Skeletal muscle cell (primary cell): ENCODE measurements around the gene RAET1E.
"Not testable (repeated sequence)": the region's sequence is repeated elsewhere in the genome, so short reads cannot be mapped to it uniquely, and the experiment has no call there.

Experiments
- DNase-seq: peaks from one replicate; pipeline ENCODE4 v3.0.0-alpha.2; 2010; ENCODE audit warnings: low read depth
- H3K4me3 ChIP-seq: 2 replicates; pipeline ENCODE4 v1.5.1; 2011; ENCODE audit warnings: low read depth, mild to moderate bottlenecking, control low read depth, low read length, moderate library complexity

RAET1E gene

GRCh38 chr6:149933036-149933435 is 35.1 kb upstream of the RAET1E start:
- no peak for DNase-seq
- H3K4me3 ChIP-seq: no peak overlapping the region

DNA sequence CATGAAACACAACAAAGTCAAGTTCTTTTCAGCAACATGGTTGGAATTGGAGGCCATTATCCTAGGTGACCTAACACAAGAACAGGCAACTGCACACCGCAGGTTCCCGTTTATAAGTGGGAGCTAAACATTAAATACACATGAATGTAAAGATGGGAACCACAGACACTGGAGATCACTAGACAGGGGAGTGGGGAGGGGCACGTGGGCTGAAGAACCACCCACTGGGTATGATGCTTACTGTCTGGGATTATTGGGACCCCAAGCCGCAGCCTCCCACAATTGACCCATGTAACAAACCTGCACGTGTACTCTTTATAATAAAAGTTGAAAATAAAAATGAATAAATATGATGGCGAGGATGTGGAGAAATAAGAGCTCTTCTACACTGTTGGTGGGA is 33.6 kb upstream of the RAET1E start:
- DNase-seq: no peak
- no peak overlapping the region for H3K4me3 ChIP-seq

DNA sequence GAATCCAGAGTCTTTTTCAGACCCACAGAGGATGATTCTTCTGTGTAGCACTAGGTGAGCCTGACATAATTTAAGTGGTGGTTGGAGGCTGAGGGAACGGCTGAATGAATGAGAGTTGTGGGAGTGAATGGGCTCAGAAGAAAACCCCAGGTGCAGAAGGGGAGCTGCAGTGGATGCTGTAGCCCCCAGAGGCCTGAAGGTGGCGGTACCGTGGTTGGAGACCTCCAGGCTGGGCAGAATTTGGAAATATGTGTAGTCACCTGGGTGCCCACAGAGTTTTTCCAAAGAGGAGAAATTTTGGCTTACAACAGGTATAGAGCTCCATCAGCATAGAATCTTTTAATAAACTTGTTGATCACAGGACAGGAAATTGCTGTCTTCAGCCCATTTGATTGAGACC is 31.5 kb upstream of the RAET1E start:
- H3K4me3 ChIP-seq: no peak overlapping the region
- DNase-seq: no peak

GRCh38 chr6:149927025-149927424 is 29.1 kb upstream of the RAET1E start:
- not testable (repeated sequence) for DNase-seq, H3K4me3 ChIP-seq

- peak overlapping the region; percentile 51 for H3K4me3 ChIP-seq
These were observed 28.3 kb upstream of the RAET1E start for GRCh38 chr6:149925974-149926777.

GRCh38 chr6:149925253-149925973 is 27.5 kb upstream of the RAET1E start:
- no peak for DNase-seq
- peak overlapping the region; percentile 51 for H3K4me3 ChIP-seq

More at GRCh38 chr6:149925974-149926777, 28.3 kb upstream of the RAET1E start:
- no peak for DNase-seq

- no peak for DNase-seq
- no peak overlapping the region for H3K4me3 ChIP-seq
These were observed 27.0 kb upstream of the RAET1E start for GRCh38 chr6:149924933-149925252.

DNA sequence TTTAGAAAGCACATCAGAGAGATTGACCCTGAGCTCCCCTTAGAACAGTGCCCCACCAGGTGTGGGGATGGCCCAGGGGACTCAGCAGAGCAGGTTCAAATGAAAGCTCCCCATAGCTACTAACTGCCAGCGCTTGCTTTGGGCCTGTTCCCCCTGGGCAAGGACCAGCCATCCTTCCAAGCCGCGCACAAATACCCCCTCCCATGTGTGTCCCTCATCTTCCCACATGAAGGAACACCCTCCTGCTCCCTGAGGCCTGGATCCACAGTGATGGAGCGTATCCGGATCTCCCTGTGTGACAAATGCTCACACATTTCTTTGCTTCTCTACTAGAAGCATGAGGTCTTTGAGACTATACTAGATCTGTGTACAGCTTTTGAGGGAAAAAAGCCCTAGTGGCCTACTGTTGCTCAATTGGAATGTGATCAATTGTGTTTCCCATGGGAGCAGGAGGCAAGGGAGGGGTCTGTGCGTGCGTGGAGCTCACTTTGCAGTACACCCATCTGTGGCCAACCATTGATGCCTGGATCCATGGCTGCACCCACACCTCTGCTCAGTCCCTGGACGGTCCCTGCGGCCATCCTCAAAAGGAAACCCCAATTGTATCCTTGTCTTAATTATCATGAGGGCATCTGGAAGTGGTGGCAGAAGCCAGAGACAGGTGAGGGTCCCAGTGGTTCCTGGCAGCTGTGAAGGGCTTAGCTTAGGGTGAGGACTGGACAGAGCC is 26.5 kb upstream of the RAET1E start:
- H3K4me3 ChIP-seq: no peak overlapping the region
- no peak for DNase-seq

- H3K4me3 ChIP-seq: peak overlapping the region; percentile 56
- DNase-seq: no peak
These were observed 25.5 kb upstream of the RAET1E start for GRCh38 chr6:149923327-149923986.

GRCh38 chr6:149922642-149923326 is 24.9 kb upstream of the RAET1E start, which contains the start of gene RAET1G:
TSS of gene RAET1G (minus strand) at chr6:149923121. CDS start at chr6:149923010, 111 bp downstream.
- peak; percentile 93 for DNase-seq
- H3K4me3 ChIP-seq: peak within 1 kb of the TSS; percentile 56

GRCh38 chr6:149922091-149922490 is 24.2 kb upstream of the RAET1E start:
- not testable (repeated sequence) for DNase-seq
- H3K4me3 ChIP-seq: peak overlapping the region; percentile 56

GRCh38 chr6:149921361-149921760 is 23.4 kb upstream of the RAET1E start:
- no peak for DNase-seq
- no peak overlapping the region for H3K4me3 ChIP-seq

- DNase-seq: no peak
- H3K4me3 ChIP-seq: no peak overlapping the region
These were observed 21.9 kb upstream of the RAET1E start for GRCh38 chr6:149919834-149920225.

DNA sequence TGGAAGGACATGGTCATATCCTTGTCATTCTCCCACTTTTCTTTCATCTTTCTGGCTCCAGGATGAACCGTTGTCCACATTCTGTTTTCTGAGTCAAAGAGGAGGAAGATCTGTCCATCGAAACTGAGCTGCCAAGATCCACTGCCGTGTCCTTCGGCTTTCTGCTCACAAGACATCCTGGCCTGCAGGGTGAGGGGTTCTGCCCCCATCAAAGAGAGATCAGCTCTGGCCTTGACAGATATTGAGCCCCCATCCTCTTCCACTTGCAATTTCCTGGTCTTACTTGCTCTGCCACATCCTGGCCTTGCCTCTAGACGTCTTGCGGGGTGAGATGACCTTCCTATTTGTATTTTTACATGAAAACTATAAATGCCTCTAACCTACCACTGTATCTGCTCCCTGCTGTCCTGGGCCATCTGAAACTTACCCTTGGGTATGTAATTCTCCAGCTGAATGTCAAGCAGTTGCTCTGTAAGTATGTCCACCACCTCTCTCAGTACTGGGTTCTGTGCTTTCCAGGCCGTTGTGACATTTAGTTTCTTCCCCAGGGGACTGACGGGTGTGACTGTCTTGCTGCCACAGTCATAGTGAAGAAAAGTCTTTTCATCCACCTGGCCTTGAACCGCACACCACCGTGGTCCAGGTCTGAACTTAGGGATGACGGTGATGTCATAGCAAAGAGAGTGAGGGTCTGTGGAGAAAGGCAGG is 21.4 kb upstream of the RAET1E start:
- DNase-seq, H3K4me3 ChIP-seq: not testable (repeated sequence)

- no peak overlapping the region for H3K4me3 ChIP-seq
- no peak for DNase-seq
These were observed 20.4 kb upstream of the RAET1E start for GRCh38 chr6:149918151-149918905.

- no peak overlapping the region for H3K4me3 ChIP-seq
- DNase-seq: no peak
These were observed 19.8 kb upstream of the RAET1E start for GRCh38 chr6:149917679-149918078.

- no peak overlapping the region for H3K4me3 ChIP-seq
- DNase-seq: no peak
These were observed 18.3 kb upstream of the RAET1E start for GRCh38 chr6:149915970-149916865.
